ENCODE results near the gene MBD5. TPM values are rescaled to one million over a fixed set of nuclear protein-coding genes. Genes with fewer than 3 reads are reported as not detected.

MBD5 gene
- total RNA-seq, 1 donor from 2014 or later: 15.0 TPM

DNA sequence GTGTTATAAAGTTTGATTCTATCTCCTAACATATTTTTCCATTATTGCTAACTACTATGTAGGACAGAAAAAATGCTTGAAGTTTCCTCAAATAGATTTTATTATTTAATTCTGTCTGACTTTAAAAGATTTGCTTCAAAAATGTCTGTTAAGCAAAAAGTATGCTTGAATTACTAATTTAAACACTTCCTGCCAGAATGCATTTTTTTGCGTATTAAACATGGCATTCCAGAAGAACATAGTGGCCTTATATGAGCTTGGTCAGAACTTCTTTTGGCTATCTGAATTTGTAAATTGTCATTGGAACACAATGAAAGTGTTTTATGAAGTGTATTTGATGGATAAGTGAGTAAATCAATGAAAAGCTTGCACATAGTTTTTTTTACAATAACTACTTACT lies 37.8 kb downstream of the MBD5 start:
- no peak overlapping the region for H3K4me3 ChIP-seq (ENCODE audit: low read depth, low read length)
- TF ChIP-seq, protein P1, sequence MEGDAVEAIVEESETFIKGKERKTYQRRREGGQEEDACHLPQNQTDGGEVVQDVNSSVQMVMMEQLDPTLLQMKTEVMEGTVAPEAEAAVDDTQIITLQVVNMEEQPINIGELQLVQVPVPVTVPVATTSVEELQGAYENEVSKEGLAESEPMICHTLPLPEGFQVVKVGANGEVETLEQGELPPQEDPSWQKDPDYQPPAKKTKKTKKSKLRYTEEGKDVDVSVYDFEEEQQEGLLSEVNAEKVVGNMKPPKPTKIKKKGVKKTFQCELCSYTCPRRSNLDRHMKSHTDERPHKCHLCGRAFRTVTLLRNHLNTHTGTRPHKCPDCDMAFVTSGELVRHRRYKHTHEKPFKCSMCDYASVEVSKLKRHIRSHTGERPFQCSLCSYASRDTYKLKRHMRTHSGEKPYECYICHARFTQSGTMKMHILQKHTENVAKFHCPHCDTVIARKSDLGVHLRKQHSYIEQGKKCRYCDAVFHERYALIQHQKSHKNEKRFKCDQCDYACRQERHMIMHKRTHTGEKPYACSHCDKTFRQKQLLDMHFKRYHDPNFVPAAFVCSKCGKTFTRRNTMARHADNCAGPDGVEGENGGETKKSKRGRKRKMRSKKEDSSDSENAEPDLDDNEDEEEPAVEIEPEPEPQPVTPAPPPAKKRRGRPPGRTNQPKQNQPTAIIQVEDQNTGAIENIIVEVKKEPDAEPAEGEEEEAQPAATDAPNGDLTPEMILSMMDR (conservative IDR thresholded peaks at IDR 0.05; ENCODE audit: low read depth, low read length): no peak
- DNase-seq (ENCODE audit: low read depth): no peak

DNA sequence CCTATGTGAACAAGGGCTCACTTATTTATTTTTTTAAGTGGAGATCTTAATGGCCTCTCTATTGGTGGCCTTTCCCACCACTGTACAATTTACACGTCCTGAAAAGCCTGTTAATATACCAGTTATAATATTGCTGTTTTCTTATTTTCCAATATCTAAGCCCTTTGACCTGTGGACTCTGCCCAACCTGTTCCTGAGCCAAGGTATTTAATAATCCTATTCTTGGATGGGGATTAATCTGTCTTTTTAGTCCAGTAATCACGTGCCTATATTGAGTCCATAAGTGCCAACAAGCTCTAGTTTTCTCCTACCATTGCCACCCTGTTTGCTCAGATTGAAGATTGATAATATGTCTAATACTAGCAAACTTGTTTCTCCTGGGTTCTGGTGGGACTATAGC lies 42.7 kb downstream of the MBD5 start:
- no peak overlapping the region for H3K4me3 ChIP-seq (ENCODE audit: low read depth, low read length)
- TF ChIP-seq, protein P1 (conservative IDR thresholded peaks at IDR 0.05; ENCODE audit: low read depth, low read length): no peak
- DNase-seq (ENCODE audit: low read depth): no peak

DNA sequence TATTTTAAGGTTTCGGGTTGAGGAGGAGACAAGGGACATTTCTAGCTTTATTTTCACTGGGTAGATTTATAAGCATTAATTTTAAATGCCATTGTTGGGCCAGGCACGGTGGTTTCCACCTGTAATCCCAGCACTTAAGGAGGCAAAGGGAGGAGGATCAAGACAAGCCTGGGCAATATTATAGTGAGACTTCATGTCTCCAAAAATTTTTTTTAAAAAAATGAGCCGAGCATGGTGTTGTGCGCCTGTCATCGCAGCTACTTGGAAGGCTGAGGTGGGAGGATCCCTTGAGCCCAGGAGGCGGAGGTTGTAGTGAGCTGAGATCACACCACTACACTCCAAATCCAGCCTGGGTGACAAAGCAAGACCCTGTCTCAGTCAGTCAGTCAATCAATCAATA lies 45.0 kb downstream of the MBD5 start:
- H3K4me3 ChIP-seq (ENCODE audit: low read depth, low read length): no peak overlapping the region
- TF ChIP-seq, protein P1 (conservative IDR thresholded peaks at IDR 0.05; ENCODE audit: low read depth, low read length): no peak
- no peak for DNase-seq (ENCODE audit: low read depth)

DNA sequence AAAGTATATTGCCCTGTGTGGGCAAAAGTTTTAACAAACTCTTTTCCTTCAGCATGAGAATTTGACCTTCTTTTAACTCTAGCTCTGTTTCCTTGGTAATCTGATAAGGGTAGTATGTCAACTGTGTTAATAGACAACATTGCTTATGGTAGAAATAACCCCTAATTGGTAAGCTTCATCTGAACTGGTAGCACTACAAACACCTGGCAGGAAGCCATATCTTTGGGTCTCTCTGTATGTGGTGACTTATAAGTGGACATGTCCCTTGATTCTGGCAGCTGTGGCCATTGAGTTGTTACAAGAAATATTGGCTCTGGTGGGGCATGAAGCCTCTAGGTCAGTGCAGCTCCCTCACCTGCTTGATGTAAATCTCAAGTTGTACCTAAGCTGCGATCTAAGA lies 46.9 kb downstream of the MBD5 start:
- TF ChIP-seq, protein P1 (conservative IDR thresholded peaks at IDR 0.05; ENCODE audit: low read depth, low read length): no peak
- no peak overlapping the region for H3K4me3 ChIP-seq (ENCODE audit: low read depth, low read length)
- DNase-seq (ENCODE audit: low read depth): no peak

DNA sequence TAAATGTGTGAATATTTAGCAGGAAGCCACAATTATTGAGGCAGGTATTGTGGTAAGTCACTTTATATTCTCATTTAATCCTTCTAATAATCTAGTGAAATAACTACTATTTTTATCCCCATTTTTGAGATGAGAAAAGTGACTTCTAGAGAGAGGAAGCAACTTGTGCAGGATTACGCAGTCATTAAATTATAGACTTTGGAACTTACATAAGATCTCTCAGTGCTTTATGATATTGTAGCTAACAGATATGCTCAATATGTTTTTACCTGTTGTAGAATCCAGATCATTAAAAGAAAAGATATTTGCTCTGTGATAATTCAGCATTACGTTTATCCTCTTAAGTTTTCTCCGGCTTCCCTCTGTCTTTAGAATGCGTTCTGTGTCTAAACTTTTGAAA lies 50.5 kb downstream of the MBD5 start:
- no peak for DNase-seq (ENCODE audit: low read depth)

DNA sequence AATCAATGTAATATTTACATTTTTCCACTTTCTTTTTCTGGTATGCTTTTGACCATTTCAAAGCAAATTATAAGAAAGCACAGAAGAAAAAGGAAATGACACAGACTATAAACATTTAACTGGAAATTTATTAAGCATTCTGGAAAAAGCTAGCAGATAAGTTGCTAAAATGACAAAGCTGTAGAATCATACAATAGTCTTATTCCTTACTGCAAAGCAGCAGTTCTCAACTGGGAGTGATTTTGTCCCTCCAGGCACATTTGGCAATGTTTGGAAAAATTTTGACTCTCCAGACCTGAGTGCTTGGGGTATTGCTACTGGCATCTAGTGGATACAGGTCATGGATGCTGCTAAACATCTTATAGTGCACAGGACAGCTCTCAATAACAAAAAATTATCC lies 75.1 kb downstream of the MBD5 start:
- TF ChIP-seq, protein P1 (conservative IDR thresholded peaks at IDR 0.05; ENCODE audit: low read depth, low read length): no peak
- no peak for DNase-seq (ENCODE audit: low read depth)
- no peak overlapping the region for H3K4me3 ChIP-seq (ENCODE audit: low read depth, low read length)

More for the DNA sequence above, 50.5 kb downstream of the MBD5 start:
- H3K4me3 ChIP-seq (ENCODE audit: low read depth, low read length): no peak overlapping the region
- TF ChIP-seq, protein P1 (conservative IDR thresholded peaks at IDR 0.05; ENCODE audit: low read depth, low read length): no peak

DNA sequence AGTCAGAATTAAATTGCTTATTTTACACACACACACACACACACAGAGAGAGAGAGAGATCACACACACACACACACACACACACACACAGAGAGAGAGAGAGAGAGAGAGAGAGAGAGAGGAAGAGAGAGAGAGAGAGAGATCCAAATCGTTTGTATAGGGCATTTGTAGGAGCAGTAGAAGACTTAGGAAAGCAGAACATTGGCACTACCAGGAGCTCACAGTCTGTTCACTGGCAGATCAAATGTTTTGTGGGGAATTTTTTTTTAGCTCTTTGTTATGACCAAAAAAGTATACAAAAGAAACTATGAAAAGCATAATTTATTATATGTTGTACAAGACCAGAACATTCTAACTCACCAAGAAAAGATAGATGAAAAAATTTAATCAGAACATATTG lies 81.8 kb downstream of the MBD5 start:
- TF ChIP-seq, protein P1 (conservative IDR thresholded peaks at IDR 0.05; ENCODE audit: low read depth, low read length): no peak
- H3K4me3 ChIP-seq (ENCODE audit: low read depth, low read length): no peak overlapping the region
- no peak for DNase-seq (ENCODE audit: low read depth)
